Effector memory CD4-positive, alpha-beta T cell (primary cell): ENCODE results near the gene TMEM222.

ENCODE experiments used
- DNase-seq, 3 donors: peaks; one replicate each; pipeline ENCODE4 v3.0.0-alpha.2; 2020
- H3K27ac ChIP-seq: 2 replicates; pipeline ENCODE4 v1.7.0; 2013; ENCODE audit warnings: mild to moderate bottlenecking, low read length, moderate library complexity; ENCODE audit not compliant: insufficient read depth, poor library complexity, severe bottlenecking
- H3K27me3 ChIP-seq: replicated peaks from 2 replicates; pipeline ENCODE4 v1.7.0; 2013; ENCODE audit warnings: mild to moderate bottlenecking, low read length; ENCODE audit not compliant: insufficient read depth, control insufficient read depth, poor library complexity, severe bottlenecking
- H3K36me3 ChIP-seq: 2 replicates; pipeline ENCODE4 v1.7.0; 2013; ENCODE audit warnings: mild to moderate bottlenecking, low read length, moderate library complexity; ENCODE audit not compliant: control insufficient read depth, insufficient read depth
- H3K4me1 ChIP-seq: 2 replicates; pipeline ENCODE4 v1.7.0; 2013; ENCODE audit warnings: low read length, mild to moderate bottlenecking; ENCODE audit not compliant: control insufficient read depth, insufficient read depth, poor library complexity, severe bottlenecking
- H3K4me3 ChIP-seq: 2 replicates; pipeline ENCODE4 v1.7.0; 2013; ENCODE audit warnings: low read length, low read depth, mild to moderate bottlenecking; ENCODE audit not compliant: insufficient read depth, poor library complexity, severe bottlenecking
- H3K9me3 ChIP-seq: 2 replicates; pipeline ENCODE4 v1.7.0; 2013; ENCODE audit warnings: mild to moderate bottlenecking, low read length, moderate library complexity; ENCODE audit not compliant: control insufficient read depth

TMEM222 gene

DNA sequence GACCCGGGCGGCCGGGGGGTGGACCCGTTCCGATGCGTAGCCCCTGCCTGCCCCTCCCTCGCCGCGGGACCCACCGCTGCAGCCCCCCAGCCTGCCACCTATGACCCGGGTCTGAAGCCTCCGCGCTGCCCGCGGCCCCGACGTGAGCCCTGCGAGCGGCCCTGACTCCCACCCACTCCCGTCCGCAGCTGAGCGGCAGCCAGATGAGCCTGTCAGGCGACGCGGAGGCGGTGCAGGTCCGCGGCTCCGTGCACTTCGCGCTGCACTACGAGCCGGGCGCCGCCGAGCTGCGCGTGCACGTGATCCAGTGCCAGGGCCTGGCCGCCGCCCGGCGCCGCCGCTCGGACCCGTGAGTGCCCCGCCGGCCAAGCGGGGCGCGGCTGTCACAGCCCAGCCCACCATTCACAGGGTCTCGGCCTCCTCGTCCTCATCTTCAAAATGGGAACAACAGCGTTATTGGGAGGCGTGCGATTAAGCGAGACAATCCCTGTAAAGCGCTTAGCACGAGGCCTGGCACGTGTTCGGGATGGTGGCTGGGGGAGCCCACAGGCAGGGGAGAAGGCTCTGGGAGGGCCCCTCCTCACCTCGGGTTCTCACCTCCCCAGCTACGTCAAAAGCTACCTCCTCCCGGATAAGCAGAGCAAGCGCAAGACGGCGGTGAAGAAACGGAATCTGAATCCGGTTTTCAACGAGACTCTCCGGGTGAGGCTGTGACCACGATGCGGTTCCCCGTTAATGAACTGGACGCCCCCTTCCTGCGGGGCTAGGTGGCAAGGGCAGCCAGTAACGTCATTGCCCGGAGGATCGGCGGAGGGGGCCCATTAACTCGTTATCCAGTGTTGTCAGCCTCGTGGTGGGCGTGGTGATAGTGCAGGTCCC is 28.1 kb downstream of the TMEM222 start:
- peaks cover 52% of the 10 kb centered on the region for H3K36me3 ChIP-seq
- no peak for DNase-seq

GRCh38 chr1:27350663-27351540 is 28.9 kb downstream of the TMEM222 start:
- H3K4me1 ChIP-seq, result peaks cover 1% of the 10 kb centered on the region

More for the DNA sequence above, 28.1 kb downstream of the TMEM222 start:
- Histone ChIP-seq H3K27me3 (no peaks in the 10 kb centered on the region), H3K27ac (no peak overlapping the region), H3K9me3 (no peaks in the 10 kb centered on the region), H3K4me3 (peak overlapping the region; percentile 12), H3K4me1 (peaks cover 4% of the 10 kb centered on the region)

DNA sequence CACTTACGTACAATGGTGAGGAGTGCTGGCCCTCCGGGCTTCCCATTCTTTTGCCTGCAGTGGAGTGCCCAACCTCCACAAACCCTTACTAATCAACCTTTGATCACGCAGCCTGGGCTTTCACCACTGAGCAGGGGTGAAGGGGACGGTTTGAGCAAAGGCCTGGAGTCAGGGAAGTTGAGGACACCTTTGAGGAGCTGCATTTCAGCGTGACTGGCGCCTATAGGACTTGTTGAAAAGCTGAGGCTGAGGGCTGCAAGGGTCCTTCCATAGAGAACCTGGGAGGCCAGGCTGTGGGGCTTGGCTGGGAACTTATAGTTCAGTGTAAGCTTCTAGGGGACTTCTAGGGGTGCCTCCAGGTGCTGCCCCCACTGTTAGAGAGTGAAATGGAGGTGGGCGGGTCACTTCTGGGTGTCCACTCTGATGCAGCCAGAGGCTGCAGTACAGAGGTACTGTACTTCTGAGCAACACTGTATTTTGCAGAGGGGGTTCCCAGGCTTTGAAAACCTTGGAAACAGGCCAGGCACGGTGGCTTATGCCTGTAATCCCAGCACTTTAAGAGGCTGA is 29.7 kb downstream of the TMEM222 start:
- no peak overlapping the region for H3K27ac ChIP-seq
- no peak overlapping the region for H3K4me3 ChIP-seq
- peaks cover 8% of the 10 kb centered on the region for H3K4me1 ChIP-seq
- H3K9me3 ChIP-seq, result no peaks in the 10 kb centered on the region
- peaks cover 46% of the 10 kb centered on the region for H3K36me3 ChIP-seq
- H3K27me3 ChIP-seq, result no peaks in the 10 kb centered on the region
- no peak for DNase-seq

More at GRCh38 chr1:27350663-27351540, 28.9 kb downstream of the TMEM222 start:
- H3K27me3 ChIP-seq, result no peaks in the 10 kb centered on the region
- H3K9me3 ChIP-seq, result no peaks in the 10 kb centered on the region
- H3K27ac ChIP-seq, result no peak overlapping the region
- peaks cover 52% of the 10 kb centered on the region for H3K36me3 ChIP-seq
- H3K4me3 ChIP-seq, result no peak overlapping the region
- no peak for DNase-seq

- no peaks in the 10 kb centered on the region for H3K27me3 ChIP-seq
- H3K9me3 ChIP-seq, result no peaks in the 10 kb centered on the region
- no peak overlapping the region for H3K27ac ChIP-seq
- DNase-seq, result no peak
- H3K4me1 ChIP-seq, result peaks cover 24% of the 10 kb centered on the region
- H3K4me3 ChIP-seq, result no peak overlapping the region
- H3K36me3 ChIP-seq, result peaks cover 36% of the 10 kb centered on the region
Measured at GRCh38 chr1:27353166-27353565, 31.2 kb downstream of the TMEM222 start.

DNA sequence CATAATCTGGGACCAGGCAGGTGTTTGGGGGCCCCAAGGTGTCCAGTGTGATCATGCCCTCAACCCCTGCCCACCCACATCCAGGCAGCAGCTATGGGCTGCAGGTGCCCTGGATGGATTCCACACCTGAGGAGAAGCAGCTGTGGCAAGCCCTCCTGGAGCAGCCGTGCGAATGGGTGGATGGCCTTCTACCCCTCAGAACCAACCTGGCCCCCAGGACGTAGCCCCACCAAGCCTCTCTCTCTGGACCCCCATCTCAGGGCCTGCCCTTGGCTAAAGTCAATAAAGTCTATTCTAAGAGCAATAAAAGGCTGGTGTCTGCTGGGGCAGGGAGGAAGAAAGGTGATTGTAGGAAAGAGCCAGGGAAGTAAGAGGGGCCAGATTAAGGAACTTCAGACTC is 31.7 kb downstream of the TMEM222 start:
- no peak for DNase-seq
- Histone ChIP-seq H3K36me3 (peaks cover 36% of the 10 kb centered on the region), H3K4me3 (no peak overlapping the region), H3K27ac (no peak overlapping the region), H3K4me1 (peaks cover 24% of the 10 kb centered on the region), H3K27me3 (no peaks in the 10 kb centered on the region), H3K9me3 (no peaks in the 10 kb centered on the region)

DNA sequence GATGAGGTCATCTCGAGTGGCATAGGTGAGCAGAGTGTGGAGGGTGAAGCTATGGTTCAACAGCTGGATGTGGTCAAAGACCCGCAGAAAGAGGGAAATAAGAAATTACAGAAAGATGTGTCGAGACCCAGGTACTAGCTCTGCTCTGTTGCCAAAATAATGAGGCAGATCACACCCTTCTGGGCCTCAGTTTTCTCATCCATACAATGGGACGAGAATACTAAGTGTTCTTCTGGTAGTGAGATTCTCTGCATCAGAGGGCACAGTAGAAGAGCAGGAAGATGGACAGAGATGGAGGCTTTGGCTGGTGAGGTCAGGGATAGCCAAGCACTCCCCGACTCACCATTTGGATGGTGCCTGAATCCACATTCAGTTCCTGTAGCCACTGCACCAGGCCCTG is 33.7 kb downstream of the TMEM222 start:
- Histone ChIP-seq H3K36me3 (peaks cover 21% of the 10 kb centered on the region), H3K27ac (no peak overlapping the region)

DNA sequence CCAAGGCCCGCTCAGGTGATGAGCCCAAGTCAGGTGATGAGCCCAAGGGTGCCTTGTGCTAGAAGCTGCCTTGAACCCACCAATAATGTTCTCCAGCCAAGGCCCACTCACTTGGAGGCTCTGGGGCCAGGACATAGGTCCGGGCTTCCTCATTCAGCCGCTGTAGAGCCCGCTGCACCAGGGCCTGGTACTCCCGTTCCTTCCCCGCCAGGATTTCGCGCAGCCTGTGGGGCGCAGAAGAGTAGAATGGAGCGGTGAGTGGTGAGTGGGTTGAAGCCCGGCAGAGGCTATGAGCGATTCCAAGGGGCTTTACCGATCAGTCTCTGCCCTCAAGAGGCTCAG is 34.3 kb downstream of the TMEM222 start:
- Histone ChIP-seq H3K4me3 (no peak overlapping the region), H3K9me3 (no peaks in the 10 kb centered on the region), H3K27me3 (no peaks in the 10 kb centered on the region), H3K36me3 (peaks cover 16% of the 10 kb centered on the region), H3K4me1 (peaks cover 35% of the 10 kb centered on the region), H3K27ac (peak overlapping the region; percentile 59)
- no peak for DNase-seq

More for the DNA sequence above, 33.7 kb downstream of the TMEM222 start:
- no peaks in the 10 kb centered on the region for H3K27me3 ChIP-seq
- no peaks in the 10 kb centered on the region for H3K9me3 ChIP-seq
- no peak overlapping the region for H3K4me3 ChIP-seq
- peaks cover 35% of the 10 kb centered on the region for H3K4me1 ChIP-seq
- DNase-seq, result no peak

DNA sequence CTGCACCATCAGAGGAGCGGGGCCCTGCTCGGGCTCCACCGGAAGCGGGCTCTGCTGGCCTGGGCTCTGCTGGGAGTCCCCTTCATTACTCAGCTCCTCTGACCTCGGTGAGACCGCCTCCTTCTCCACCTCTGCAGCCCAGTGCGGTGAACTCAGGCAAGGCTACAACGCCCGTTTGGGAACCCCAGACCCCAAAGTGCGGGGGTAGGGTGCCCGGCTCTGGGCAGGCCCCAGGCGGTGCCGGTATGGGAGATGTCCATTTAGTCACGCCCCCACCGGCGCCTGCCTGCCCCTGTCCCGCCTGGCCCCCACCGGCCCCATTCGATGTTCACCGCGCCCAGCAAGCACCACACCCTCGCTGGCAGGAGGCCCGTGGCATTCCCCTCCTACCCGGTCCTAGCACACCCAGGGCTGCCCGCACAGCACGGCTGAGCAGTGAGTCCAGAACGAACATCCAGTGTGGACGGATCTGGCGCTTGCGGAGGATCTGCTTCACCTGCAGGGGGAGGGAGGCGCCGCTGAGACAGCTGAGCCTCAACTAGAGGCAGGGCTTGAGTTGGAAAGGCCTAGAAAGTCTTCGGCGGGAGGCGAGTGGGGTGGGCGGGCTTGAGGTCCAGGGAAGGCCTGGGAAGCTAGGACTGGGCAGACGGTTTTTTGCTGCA is 34.8 kb downstream of the TMEM222 start:
- Histone ChIP-seq H3K9me3 (no peaks in the 10 kb centered on the region), H3K4me3 (peak overlapping the region; percentile 54), H3K4me1 (peaks cover 35% of the 10 kb centered on the region), H3K27me3 (no peaks in the 10 kb centered on the region), H3K27ac (peak overlapping the region; percentile 59), H3K36me3 (peaks cover 11% of the 10 kb centered on the region)
- DNase-seq, result peak; percentile 27 to 58 (median 29)

DNA sequence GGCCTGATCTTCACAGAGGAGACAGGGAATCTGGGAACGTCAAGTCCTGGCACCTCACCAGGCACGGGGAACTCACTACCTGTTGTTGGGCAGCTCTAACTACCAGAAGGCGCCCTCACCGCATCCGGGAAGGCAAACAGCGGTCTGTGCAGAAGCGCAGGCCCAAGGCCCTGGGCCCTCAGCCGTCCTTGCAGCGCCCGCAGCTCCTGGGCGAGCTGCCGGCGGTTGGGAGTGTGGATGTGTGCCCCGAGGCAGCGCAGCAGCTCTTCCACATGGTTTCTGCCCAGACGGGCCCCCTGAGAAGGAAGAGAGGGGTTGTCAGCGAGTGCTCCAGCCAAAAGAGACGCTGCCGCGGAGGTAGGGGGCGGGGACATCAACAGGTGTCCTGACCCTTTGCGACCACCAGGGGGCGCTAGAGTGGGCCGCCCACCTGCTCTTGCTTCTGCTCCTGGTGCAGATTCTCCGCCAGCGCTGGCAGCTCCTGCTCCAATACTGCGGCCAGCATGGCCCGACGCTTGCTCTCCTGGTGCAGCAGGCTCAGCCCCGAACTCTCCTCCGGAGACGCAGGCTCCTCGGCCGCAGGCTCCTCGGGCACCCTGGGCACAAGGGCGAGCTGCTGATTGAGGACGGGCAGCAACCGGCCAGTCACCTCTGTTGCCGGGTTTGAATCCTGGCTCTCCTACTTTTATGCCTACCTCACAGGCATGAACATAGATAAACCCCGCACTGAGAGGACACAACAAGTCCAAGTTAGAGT is 35.5 kb downstream of the TMEM222 start:
- peak overlapping the region; percentile 54 for H3K4me3 ChIP-seq
- H3K27ac ChIP-seq, result peak overlapping the region; percentile 59
- peaks cover 35% of the 10 kb centered on the region for H3K4me1 ChIP-seq
- DNase-seq, result peak; percentile 69 to 71 (median 70)
- H3K9me3 ChIP-seq, result no peaks in the 10 kb centered on the region
- H3K36me3 ChIP-seq, result peaks cover 11% of the 10 kb centered on the region
- no peaks in the 10 kb centered on the region for H3K27me3 ChIP-seq
